Thyroid gland (tissue), 4 donors: ENCODE measurements around the gene RPL28.

Experiments used
- CTCF ChIP-seq, 6 experiments: fragments of 200-600 bp in 3 of 6; fragments of 450-650 bp in 3 of 6; sonication (generic) in 3 of 6; IDR thresholded peaks; one replicate each; pipeline ENCODE4 v1.5.1; 2016 to 2019; ENCODE audit warnings: antibody characterized with exemption in 6 of 6, mild to moderate bottlenecking in 2 of 6, inconsistent platforms in 1 of 6, moderate library complexity in 1 of 6
- POLR2A ChIP-seq, 2 donors: fragments of 450-650 bp; IDR thresholded peaks; one replicate each; pipeline ENCODE4 v1.6.1; 2017; ENCODE audit warnings: antibody characterized with exemption in 2 of 2, mild to moderate bottlenecking in 2 of 2, moderate library complexity in 1 of 2

GRCh38 chr19:55402509-55402908 lies 16.8 kb downstream of the RPL28 start:
- no peak for TF ChIP-seq CTCF (IDR thresholded peaks at IDR 0.05)
- no peak for TF ChIP-seq POLR2A (IDR thresholded peaks at IDR 0.05)
